ENCODE data around the gene TOLLIP.

The TOLLIP gene

GRCh38 chr11:1310772-1311468 lies 1.5 kb upstream of the TOLLIP start:
- no peak for DNase-seq (ENCODE audit: low read depth)

DNA sequence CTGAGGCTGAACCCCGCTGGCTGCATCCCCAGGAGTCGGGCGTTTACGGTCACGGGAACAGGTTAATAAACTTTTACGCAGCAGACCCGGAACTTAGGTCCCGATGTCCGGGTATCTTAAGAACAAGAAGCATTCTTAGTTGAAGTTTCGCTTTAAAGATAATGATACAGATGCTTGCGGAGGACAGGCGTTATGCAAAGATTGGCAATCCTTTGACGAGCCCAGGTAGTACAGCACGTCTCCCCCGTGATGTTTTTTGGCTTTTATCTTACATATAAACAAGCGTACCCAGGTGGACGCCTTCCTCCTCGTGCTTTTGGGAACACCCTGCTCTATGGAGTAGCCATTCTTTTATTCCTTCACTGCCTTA lies 871 bp upstream of the TOLLIP start:
- no peak for DNase-seq (ENCODE audit: low read depth)

GRCh38 chr11:1308743-1309497 lies 512 bp downstream of the TOLLIP start:
- DNase-seq (ENCODE audit: low read depth), result peak; percentile 5

- DNase-seq (ENCODE audit: low read depth), result peak; percentile 21
These were observed 1.3 kb downstream of the TOLLIP start for GRCh38 chr11:1307998-1308742.

- no peak for DNase-seq (ENCODE audit: low read depth)
These were observed 2.1 kb downstream of the TOLLIP start for GRCh38 chr11:1307163-1307870.

DNA sequence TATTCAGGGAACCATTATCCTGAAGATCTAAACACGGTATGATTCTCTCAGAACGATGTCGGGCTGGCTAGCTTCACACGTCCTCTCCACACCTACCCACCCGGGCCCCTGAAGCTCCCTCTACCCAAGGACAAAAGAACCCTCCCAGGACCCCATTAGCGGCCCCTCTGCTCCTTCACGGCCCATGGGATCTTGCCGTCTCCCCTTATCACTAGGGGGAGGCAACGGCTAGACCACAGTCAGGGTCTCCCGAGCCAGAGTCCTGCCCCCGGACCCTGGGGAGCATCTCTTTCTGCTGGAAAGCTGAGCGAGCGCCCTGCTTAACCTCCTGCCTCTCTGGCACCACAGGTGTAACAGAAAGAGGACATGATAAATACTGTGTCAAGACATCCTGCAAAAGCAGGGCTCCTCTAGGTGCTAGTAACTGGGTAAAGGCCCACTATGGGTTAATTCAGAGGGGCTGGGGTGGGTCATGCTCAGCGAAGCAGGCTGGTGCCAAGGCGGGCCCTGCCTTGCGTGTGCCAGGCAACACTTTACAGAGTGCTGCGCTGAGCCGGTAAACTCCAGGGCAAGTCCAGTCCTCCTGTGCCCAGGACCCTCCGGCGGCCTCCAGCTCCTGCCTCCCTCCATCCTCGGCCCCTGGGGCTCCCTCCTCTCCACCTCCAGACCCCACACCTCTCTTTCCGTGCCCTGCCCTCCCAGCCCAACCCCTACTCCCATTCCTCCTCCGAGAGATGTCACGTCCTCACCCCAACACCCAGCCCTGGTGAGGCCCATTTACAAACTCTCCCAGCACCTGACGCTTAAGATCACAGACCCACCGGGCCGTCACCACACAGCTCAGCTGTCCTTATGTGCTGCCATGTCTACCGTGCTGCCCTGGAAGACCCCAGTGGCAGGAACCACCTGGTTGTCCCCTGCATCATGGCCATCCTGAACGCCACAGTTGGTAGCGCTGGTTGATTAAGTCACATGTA lies 3.0 kb downstream of the TOLLIP start:
- DNase-seq (ENCODE audit: low read depth), result no peak

- no peak for DNase-seq (ENCODE audit: low read depth)
These were observed 3.9 kb downstream of the TOLLIP start for GRCh38 chr11:1305501-1306056.

- no peak for DNase-seq (ENCODE audit: low read depth)
These were observed 4.4 kb downstream of the TOLLIP start for GRCh38 chr11:1305063-1305495.

GRCh38 chr11:1304380-1304779 lies 5.1 kb downstream of the TOLLIP start:
- no peak for DNase-seq (ENCODE audit: low read depth)

DNA sequence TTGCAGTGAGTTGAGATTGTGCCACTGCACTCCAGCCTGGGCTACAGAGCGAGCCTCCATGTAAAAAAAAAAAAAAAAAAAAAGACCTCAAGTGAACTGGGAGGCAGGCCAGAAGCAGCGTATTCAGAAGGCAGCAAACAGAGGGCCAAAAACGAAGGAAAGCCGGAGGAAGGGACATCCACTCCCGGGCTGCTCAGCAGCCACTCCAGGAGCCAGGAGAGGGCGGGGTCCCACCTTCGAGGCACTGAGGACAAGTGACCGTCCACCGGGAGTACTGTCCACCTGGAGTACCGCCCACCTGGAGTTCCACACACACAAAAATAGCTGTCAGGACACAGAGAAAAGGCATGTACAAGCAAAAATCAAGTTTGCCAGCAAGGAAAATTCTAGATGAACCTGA lies 5.5 kb downstream of the TOLLIP start:
- DNase-seq (ENCODE audit: low read depth), result no peak

- DNase-seq (ENCODE audit: low read depth), result no peak
These were observed 6.2 kb downstream of the TOLLIP start for GRCh38 chr11:1303126-1303821.

DNA sequence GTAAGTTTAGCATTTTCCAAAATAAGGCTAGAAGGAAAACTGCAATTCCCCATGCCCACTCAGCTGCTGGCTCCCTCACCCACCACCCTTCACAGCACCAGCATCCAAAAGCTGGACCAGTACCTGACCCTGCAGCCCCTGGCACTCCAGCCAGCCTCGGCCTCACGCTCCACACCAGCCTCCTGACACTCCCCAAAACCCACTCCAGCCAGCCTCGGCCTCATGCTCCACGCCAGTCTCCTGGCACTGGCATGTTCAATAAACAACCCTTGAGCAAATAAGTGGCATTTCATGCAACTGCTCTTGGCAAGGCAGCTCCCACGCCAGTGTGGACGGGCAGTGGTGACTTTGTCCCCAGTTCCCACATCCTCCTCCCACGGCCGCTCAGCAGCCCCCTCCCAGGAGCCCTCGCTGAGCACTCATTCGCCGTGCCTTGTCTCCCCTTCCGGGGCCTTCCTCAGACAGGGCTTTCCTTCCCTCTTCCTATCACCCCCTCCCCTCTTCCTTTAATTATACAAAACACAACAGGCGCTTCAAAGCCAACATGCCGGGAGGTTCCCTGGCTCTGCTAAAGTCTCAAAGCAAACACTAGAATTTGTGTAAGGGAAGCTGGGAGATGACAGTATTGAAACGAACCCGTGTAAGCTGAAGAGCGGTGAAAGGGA lies 6.8 kb downstream of the TOLLIP start:
- no peak for DNase-seq (ENCODE audit: low read depth)

DNA sequence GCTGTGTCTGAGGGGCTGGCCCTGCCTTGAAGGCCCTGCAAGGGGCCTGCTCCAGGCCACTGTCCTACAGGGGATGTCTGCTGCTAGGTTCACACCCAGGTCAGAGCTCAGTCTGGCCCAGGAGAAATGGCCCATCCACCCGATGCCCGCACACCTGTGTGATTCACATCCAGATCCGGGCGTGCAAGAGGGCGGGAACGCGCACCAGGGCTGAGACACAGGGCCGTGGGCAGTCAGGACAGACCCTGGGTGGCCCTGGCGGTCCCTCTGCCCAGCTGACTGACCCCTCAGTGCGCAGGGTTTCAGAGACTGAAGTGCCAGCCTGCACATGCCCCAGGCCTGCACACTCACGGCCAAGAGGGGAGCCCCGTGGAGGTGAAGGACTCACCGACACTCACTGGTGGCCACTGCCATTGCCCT lies 7.4 kb downstream of the TOLLIP start:
- DNase-seq (ENCODE audit: low read depth), result no peak

DNA sequence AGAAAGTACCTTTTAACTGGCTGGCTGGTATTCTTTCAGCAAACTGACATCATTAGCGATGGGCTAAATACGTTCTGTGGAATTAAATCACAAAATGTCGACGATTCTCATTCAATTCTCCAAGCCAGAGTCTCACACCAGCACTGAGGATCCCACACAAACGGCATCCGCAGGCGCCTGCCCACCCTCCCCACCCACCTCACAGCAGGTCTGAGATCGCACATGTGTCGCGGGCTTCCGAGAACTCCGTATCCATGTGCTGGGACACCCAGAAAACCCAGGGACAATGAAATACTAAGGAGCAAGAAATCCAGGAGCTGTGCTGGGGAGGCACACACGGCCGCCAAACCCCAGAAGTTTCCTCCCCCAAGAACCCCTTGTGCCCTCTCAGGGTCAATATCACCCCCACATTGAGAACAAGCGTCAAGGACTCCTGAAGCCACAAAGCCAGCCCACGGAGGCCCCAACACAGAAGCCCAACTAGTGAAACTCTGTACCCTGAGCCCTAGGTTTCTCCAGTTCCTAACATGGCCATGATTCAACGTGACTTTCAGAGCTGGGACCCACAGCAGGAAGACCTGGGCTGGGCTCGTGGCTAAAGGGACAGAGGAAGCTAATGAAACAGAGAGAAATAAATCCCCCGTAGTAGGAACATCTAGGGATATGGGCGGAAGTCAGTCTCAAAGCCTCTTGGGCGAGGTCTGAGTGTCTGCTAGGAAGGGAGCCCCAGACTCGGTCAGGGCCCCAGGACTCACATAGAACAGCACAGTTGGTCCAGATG lies 8.0 kb downstream of the TOLLIP start:
- no peak for DNase-seq (ENCODE audit: low read depth)

GRCh38 chr11:1300569-1301187 lies 8.8 kb downstream of the TOLLIP start:
- DNase-seq (ENCODE audit: low read depth), result no peak

DNA sequence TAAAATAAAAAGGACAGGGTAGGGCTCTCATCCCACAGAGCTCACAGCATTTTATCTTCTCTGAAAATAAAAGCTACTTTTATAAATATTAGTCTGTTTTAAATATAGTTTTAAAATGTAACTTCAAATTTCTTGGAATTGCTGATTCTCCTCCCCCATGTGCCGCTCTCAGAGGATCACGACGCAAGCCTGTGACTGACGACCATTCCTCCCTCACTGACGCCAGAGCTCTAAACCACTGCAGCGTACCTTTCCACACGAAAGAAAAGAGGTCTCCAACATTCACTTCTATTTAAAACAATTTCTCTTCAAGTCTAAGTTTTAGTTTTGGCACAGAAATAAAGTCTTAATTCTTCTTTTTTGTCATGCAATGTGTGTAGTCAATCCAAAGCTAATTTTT lies 9.3 kb downstream of the TOLLIP start:
- DNase-seq (ENCODE audit: low read depth), result no peak

DNA sequence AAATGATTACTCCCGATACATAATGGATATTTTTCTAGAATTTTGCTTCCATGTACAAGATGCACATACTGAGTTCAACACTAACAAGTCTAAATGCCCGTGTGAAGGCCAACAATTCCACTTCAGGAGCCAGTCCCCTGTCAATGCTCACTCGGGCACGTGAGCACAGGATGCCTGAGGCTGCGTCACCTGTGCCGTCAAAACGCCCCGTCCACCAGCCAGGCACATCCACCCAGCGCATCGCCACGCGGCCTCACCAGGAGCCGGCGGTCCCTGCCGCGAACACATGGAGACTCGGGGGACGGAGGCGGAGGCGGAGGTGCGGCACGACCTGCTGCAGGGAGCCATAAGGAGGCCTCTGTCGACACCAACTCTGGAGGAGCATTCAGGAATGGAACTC lies 9.8 kb downstream of the TOLLIP start:
- DNase-seq (ENCODE audit: low read depth), result no peak
